Measurements from ENCODE around the gene NRXN3. TPM values are rescaled to one million over a fixed set of nuclear protein-coding genes. Genes with fewer than 3 reads are reported as not detected.

The NRXN3 gene
- total RNA-seq, 1 donor from 2014 or later = 1.6 TPM

- TF ChIP-seq, protein P1, sequence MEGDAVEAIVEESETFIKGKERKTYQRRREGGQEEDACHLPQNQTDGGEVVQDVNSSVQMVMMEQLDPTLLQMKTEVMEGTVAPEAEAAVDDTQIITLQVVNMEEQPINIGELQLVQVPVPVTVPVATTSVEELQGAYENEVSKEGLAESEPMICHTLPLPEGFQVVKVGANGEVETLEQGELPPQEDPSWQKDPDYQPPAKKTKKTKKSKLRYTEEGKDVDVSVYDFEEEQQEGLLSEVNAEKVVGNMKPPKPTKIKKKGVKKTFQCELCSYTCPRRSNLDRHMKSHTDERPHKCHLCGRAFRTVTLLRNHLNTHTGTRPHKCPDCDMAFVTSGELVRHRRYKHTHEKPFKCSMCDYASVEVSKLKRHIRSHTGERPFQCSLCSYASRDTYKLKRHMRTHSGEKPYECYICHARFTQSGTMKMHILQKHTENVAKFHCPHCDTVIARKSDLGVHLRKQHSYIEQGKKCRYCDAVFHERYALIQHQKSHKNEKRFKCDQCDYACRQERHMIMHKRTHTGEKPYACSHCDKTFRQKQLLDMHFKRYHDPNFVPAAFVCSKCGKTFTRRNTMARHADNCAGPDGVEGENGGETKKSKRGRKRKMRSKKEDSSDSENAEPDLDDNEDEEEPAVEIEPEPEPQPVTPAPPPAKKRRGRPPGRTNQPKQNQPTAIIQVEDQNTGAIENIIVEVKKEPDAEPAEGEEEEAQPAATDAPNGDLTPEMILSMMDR (IDR thresholded peaks at IDR 0.05; ENCODE audit: insufficient read depth, low read length, poor library complexity, severe bottlenecking) = no peak
- DNase-seq (ENCODE audit: low read depth) = no peak
- no peak overlapping the region for H3K4me3 ChIP-seq (ENCODE audit: low read depth, low read length)
These were observed 1081.1 kb downstream of the NRXN3 start for GRCh38 chr14:79251278-79251677.

GRCh38 chr14:79253576-79253975 lies 1083.4 kb downstream of the NRXN3 start:
- DNase-seq (ENCODE audit: low read depth) = no peak
- no peaks in the 10 kb centered on the region for H3K27me3 ChIP-seq (ENCODE audit: control insufficient read depth, insufficient read depth, low read length)
- TF ChIP-seq, protein P1 (IDR thresholded peaks at IDR 0.05; ENCODE audit: insufficient read depth, low read length, poor library complexity, severe bottlenecking) = no peak
- H3K36me3 ChIP-seq (ENCODE audit: control insufficient read depth, insufficient read depth, low read length) = no peaks in the 10 kb centered on the region
- H3K4me3 ChIP-seq (ENCODE audit: low read depth, low read length) = no peak overlapping the region

More at GRCh38 chr14:79251278-79251677, 1081.1 kb downstream of the NRXN3 start:
- no peaks in the 10 kb centered on the region for H3K27me3 ChIP-seq (ENCODE audit: control insufficient read depth, insufficient read depth, low read length)
- no peaks in the 10 kb centered on the region for H3K36me3 ChIP-seq (ENCODE audit: control insufficient read depth, insufficient read depth, low read length)

GRCh38 chr14:79254069-79254775 lies 1084.0 kb downstream of the NRXN3 start:
- Histone ChIP-seq H3K27me3 (ENCODE audit: control insufficient read depth, insufficient read depth, low read length) (no peaks in the 10 kb centered on the region), H3K4me3 (ENCODE audit: low read depth, low read length) (no peak overlapping the region), H3K36me3 (ENCODE audit: control insufficient read depth, insufficient read depth, low read length) (no peaks in the 10 kb centered on the region)
- DNase-seq (ENCODE audit: low read depth) = no peak
- TF ChIP-seq, protein P1 (IDR thresholded peaks at IDR 0.05; ENCODE audit: insufficient read depth, low read length, poor library complexity, severe bottlenecking) = no peak

GRCh38 chr14:79256380-79256779 lies 1086.2 kb downstream of the NRXN3 start:
- no peaks in the 10 kb centered on the region for H3K27me3 ChIP-seq (ENCODE audit: control insufficient read depth, insufficient read depth, low read length)
- TF ChIP-seq, protein P1 (IDR thresholded peaks at IDR 0.05; ENCODE audit: insufficient read depth, low read length, poor library complexity, severe bottlenecking) = no peak
- no peak overlapping the region for H3K4me3 ChIP-seq (ENCODE audit: low read depth, low read length)
- H3K36me3 ChIP-seq (ENCODE audit: control insufficient read depth, insufficient read depth, low read length) = no peaks in the 10 kb centered on the region
- no peak for DNase-seq (ENCODE audit: low read depth)

DNA sequence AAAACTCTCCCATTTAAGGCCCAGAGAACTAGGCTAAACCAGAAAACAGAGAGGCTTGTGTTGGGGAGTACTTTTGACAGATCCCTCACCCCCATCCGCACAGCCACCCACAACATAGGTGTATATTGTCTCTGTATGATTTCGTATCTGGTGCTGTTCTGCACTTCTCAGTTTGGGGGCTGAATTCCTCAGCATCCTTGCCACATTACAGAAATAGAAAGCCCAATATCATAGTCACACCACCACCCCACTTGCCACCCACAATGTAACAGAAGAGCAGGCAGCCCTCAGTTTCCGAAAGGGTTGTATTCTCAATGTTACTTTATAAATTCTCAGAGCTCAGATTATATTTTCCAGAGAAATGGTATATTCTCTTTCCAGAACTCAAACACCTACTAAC lies 1090.2 kb downstream of the NRXN3 start:
- Histone ChIP-seq H3K36me3 (ENCODE audit: control insufficient read depth, insufficient read depth, low read length) (no peaks in the 10 kb centered on the region), H3K4me3 (ENCODE audit: low read depth, low read length) (no peak overlapping the region), H3K27me3 (ENCODE audit: control insufficient read depth, insufficient read depth, low read length) (no peaks in the 10 kb centered on the region)
- DNase-seq (ENCODE audit: low read depth) = no peak
- TF ChIP-seq, protein P1 (IDR thresholded peaks at IDR 0.05; ENCODE audit: insufficient read depth, low read length, poor library complexity, severe bottlenecking) = no peak
